HEK293 (cell line): ENCODE data around the gene SRSF12.
A peak's percentile ranks its signal among the peaks of the same experiment; 100 is the strongest.

Experiments used
- CTCF ChIA-PET: fragments of 350-600 bp; formaldehyde crosslinking; extraction: SDS; loops from one replicate; lab custom pipeline; 2021; ENCODE audit warnings: antibody characterized with exemption; lab: Yijun Ruan, JAX
- POLR2A ChIA-PET: fragments of 300-600 bp; formaldehyde crosslinking; extraction: SDS; loops from one replicate; lab custom pipeline; 2020; ENCODE audit warnings: antibody characterized with exemption, inconsistent platforms; lab: Yijun Ruan, JAX
- H3K27ac ChIP-seq: fragments of 200-500 bp; sonication (Bioruptor generic); 2 replicates; pipeline ENCODE4 v1.5.1; 2014; ENCODE audit warnings: low read depth, low read length, control low read depth, inconsistent platforms; ENCODE audit errors: extremely low read depth
- H3K36me3 ChIP-seq, 2 experiments: fragments of 200-500 bp in 1 of 2; sonication (Bioruptor generic) in 1 of 2; 1 replicate in 1 of 2; 2 replicates in 1 of 2; pipeline ENCODE4 v1.5.1; 2014 to 2017; ENCODE audit warnings: inconsistent platforms in 2 of 2, low read length in 2 of 2; ENCODE audit not compliant: control insufficient read depth in 2 of 2, insufficient read depth in 1 of 2
- H3K4me1 ChIP-seq: fragments of 200-500 bp; sonication (Bioruptor generic); 2 replicates; pipeline ENCODE4 v1.5.1; 2014; ENCODE audit warnings: mild to moderate bottlenecking, low read length, inconsistent platforms; ENCODE audit not compliant: control insufficient read depth, insufficient read depth
- H3K4me3 ChIP-seq: 2 replicates; pipeline ENCODE4 v1.5.1; 2011; ENCODE audit warnings: low read depth, mild to moderate bottlenecking, control low read depth, low read length, moderate library complexity
- H3K9me3 ChIP-seq: fragments of 200-500 bp; sonication (Bioruptor generic); 2 replicates; pipeline ENCODE4 v1.5.1; 2014; ENCODE audit warnings: low read depth, low read length, inconsistent platforms; ENCODE audit not compliant: control insufficient read depth, insufficient read depth
- AEBP2 ChIP-seq: fragments of 450-650 bp; formaldehyde crosslinking; IDR thresholded peaks from 2 replicates; pipeline ENCODE4 v1.5.1; 2016; ENCODE audit warnings: missing biosample characterization, missing genetic modification characterization, borderline replicate concordance
- KLF10 ChIP-seq: fragments of 450-650 bp; IDR thresholded peaks from 2 replicates; pipeline ENCODE4 v1.5.1; 2018; ENCODE audit warnings: missing biosample characterization, mild to moderate bottlenecking, missing genetic modification characterization
- PRDM1 ChIP-seq: fragments of 450-650 bp; formaldehyde crosslinking; IDR thresholded peaks from 2 replicates; pipeline ENCODE4; 2016; ENCODE audit warnings: missing biosample characterization, missing genetic modification characterization
- ZFP69B ChIP-seq: fragments of 450-650 bp; formaldehyde crosslinking; IDR thresholded peaks from 2 replicates; pipeline ENCODE4 v1.5.1; 2016; ENCODE audit warnings: missing biosample characterization, missing genetic modification characterization
- ZNF184 ChIP-seq: fragments of 450-650 bp; IDR thresholded peaks from 2 replicates; pipeline ENCODE4 v1.5.1; 2018; ENCODE audit warnings: missing biosample characterization, mild to moderate bottlenecking, missing genetic modification characterization
- ZNF292 ChIP-seq: fragments of 450-650 bp; formaldehyde crosslinking; IDR thresholded peaks from 2 replicates; pipeline ENCODE4 v1.5.1; 2016; ENCODE audit warnings: low read depth, missing biosample characterization, missing genetic modification characterization, borderline replicate concordance
- ZNF311 ChIP-seq: fragments of 450-650 bp; formaldehyde crosslinking; IDR thresholded peaks from 2 replicates; pipeline ENCODE4 v1.5.1; 2017; ENCODE audit warnings: missing biosample characterization, missing genetic modification characterization, borderline replicate concordance
- ZNF335 ChIP-seq: fragments of 450-650 bp; formaldehyde crosslinking; conservative IDR thresholded peaks from 2 replicates; pipeline ENCODE4 v1.5.1; 2016; ENCODE audit warnings: missing biosample characterization, missing genetic modification characterization
- ZNF366 ChIP-seq: fragments of 450-650 bp; formaldehyde crosslinking; conservative IDR thresholded peaks from 2 replicates; pipeline ENCODE4 v1.5.1; 2016; ENCODE audit warnings: missing biosample characterization, missing genetic modification characterization
- ZNF37A ChIP-seq: fragments of 450-650 bp; IDR thresholded peaks from 2 replicates; pipeline ENCODE4 v1.5.1; 2018; ENCODE audit warnings: missing biosample characterization, missing genetic modification characterization
- ZNF433 ChIP-seq: fragments of 450-650 bp; formaldehyde crosslinking; IDR thresholded peaks from 2 replicates; pipeline ENCODE4 v1.5.1; 2016; ENCODE audit warnings: missing biosample characterization, missing genetic modification characterization, low read depth
- ZNF530 ChIP-seq: fragments of 450-650 bp; formaldehyde crosslinking; IDR thresholded peaks from 2 replicates; pipeline ENCODE4 v1.5.1; 2016; ENCODE audit warnings: low read depth, missing biosample characterization, missing genetic modification characterization
- ZNF549 ChIP-seq: fragments of 450-650 bp; IDR thresholded peaks from 2 replicates; pipeline ENCODE4 v1.5.1; 2018; ENCODE audit warnings: missing biosample characterization, missing genetic modification characterization, mild to moderate bottlenecking, inconsistent platforms, moderate library complexity
- ZNF580 ChIP-seq: fragments of 450-650 bp; formaldehyde crosslinking; IDR thresholded peaks from 2 replicates; pipeline ENCODE4 v1.5.1; 2016; ENCODE audit warnings: missing biosample characterization, missing genetic modification characterization
- ZNF596 ChIP-seq: fragments of 450-650 bp; IDR thresholded peaks from 2 replicates; pipeline ENCODE4 v1.5.0; 2018; ENCODE audit warnings: missing biosample characterization, mild to moderate bottlenecking, missing genetic modification characterization, moderate library complexity
- ZNF639 ChIP-seq: fragments of 450-650 bp; formaldehyde crosslinking; IDR thresholded peaks from 2 replicates; pipeline ENCODE4 v1.5.1; 2016; ENCODE audit warnings: missing biosample characterization, missing genetic modification characterization
- TF ChIP-seq, protein P1 (sequence below): fragments of 450-650 bp; formaldehyde crosslinking; IDR thresholded peaks from 2 replicates; pipeline ENCODE4 v1.5.1; 2016; ENCODE audit warnings: missing biosample characterization, missing genetic modification characterization

The SRSF12 gene

DNA sequence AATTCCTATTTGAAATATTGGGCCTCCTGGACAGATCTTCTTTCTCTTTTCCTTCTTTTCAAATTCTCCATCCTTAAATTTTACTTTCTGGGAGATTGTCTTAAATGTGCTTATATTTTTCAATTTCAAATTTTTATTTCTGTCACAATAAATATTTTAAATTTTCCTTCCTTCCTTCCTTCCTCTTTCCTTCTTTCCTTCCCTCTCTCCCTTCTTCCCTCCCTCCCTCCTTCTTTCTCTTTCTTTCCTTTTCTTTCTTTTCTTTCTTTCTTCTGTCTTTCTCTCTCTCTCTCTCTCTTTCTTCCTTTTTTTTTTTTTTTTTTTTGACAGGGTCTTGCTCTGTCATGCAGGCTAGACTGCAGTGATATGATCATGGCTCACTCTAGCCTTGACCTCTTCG lies 54.0 kb downstream of the SRSF12 start:
- no peaks in the 10 kb centered on the region for H3K36me3 ChIP-seq
- TF ChIP-seq ZNF366 (tag by site-specific recombination): peak; percentile 87
- TF ChIP-seq, protein P1, sequence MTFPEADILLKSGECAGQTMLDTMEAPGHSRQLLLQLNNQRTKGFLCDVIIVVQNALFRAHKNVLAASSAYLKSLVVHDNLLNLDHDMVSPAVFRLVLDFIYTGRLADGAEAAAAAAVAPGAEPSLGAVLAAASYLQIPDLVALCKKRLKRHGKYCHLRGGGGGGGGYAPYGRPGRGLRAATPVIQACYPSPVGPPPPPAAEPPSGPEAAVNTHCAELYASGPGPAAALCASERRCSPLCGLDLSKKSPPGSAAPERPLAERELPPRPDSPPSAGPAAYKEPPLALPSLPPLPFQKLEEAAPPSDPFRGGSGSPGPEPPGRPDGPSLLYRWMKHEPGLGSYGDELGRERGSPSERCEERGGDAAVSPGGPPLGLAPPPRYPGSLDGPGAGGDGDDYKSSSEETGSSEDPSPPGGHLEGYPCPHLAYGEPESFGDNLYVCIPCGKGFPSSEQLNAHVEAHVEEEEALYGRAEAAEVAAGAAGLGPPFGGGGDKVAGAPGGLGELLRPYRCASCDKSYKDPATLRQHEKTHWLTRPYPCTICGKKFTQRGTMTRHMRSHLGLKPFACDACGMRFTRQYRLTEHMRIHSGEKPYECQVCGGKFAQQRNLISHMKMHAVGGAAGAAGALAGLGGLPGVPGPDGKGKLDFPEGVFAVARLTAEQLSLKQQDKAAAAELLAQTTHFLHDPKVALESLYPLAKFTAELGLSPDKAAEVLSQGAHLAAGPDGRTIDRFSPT (tag by site-specific recombination): no peak
- no peak overlapping the region for H3K4me3 ChIP-seq
- H3K27ac ChIP-seq: no peak overlapping the region
- no peaks in the 10 kb centered on the region for H3K4me1 ChIP-seq
- ChIA-PET POLR2A (interaction anchor here (0.9 kb wide), 1 partner anchor 17 kb away, joined by 3 read pairs; the partner anchor contains the start of gene PNRC1), CTCF (no interaction called here)
- no peaks in the 10 kb centered on the region for H3K9me3 ChIP-seq

DNA sequence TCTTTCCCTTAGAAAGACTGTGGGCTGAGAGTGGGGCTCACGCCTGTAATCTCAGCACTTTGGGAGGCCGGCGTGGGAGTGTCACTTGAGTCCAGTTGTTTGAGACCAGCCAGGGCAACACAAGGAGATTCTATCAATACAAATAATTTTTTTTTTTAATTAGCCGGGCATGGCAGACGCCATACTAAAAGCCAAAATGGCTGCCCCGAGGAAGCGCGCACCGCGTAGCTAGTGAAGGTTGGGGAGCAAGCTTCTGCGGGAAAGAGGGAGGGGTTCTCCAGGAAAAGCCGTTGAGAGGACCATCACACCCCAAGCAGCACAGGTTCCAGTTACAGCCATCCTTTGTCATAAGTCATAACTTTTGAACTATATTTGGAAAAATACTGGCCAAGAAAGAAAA lies 58.6 kb downstream of the SRSF12 start:
- Histone ChIP-seq H3K9me3 (no peaks in the 10 kb centered on the region), H3K4me3 (no peak overlapping the region), H3K4me1 (no peaks in the 10 kb centered on the region), H3K27ac (no peak overlapping the region), H3K36me3 (no peaks in the 10 kb centered on the region)
- CTCF ChIA-PET: interaction anchor here (0.9 kb wide), 1 partner anchor 23 kb away, joined by 3 read pairs; no protein-coding TSS in a partner anchor
- POLR2A ChIA-PET: interaction anchor here (1.2 kb wide), 1 partner anchor 21 kb away, joined by 4 read pairs; the partner anchor contains the start of gene PNRC1
- no peak for TF ChIP-seq ZNF184 (tag by site-specific recombination)
- no peak for TF ChIP-seq ZNF530 (tag by site-specific recombination)
- no peak for TF ChIP-seq ZNF596 (tag by site-specific recombination)
- no peak for TF ChIP-seq ZNF37A (tag by site-specific recombination)
- no peak for TF ChIP-seq ZFP69B
- TF ChIP-seq ZNF639: no peak
- no peak for TF ChIP-seq ZNF335 (tag by site-specific recombination)
- TF ChIP-seq PRDM1 (tag by site-specific recombination): no peak
- TF ChIP-seq ZNF549 (tag by site-specific recombination): no peak
- no peak for TF ChIP-seq ZNF433 (tag by site-specific recombination)
- no peak for TF ChIP-seq AEBP2

DNA sequence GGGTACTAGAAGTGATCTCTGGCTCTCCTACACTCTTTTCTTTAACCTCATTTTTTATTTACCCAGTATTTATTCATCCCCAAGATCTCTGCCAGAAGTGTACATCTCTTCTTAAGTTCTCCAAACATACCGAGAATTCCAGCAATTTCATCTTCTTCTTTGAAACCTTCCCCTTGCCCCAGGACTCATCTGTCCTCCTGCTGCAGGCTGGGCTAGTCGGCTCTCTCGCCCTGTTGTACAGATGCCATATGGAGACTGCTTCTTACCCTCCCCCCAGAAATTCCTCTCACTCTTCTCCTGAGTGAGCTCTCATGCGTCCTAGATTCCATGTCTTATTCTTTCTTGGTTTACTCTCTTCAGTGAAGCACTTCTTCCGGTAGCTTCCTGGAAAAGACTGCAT lies 59.2 kb downstream of the SRSF12 start:
- CTCF ChIA-PET: interaction anchor here (0.9 to 1.5 kb wide), 2 partner anchors 23 to 76 kb away, joined by 3 read pairs; no protein-coding TSS in a partner anchor

More for the DNA sequence above, 59.2 kb downstream of the SRSF12 start:
- H3K4me3 ChIP-seq: no peak overlapping the region
- H3K27ac ChIP-seq: no peak overlapping the region
- TF ChIP-seq ZNF580 (tag by site-specific recombination) (no peak), ZNF311 (tag by site-specific recombination) (no peak), ZFP69B (no peak), KLF10 (no peak), ZNF292 (tag by site-specific recombination) (no peak)
- TF ChIP-seq, all 188 proteins: peak for 0
- H3K9me3 ChIP-seq: no peaks in the 10 kb centered on the region
- POLR2A ChIA-PET: interaction anchor here (1.2 kb wide), 1 partner anchor 22 kb away, joined by 4 read pairs; the partner anchor contains the start of gene PNRC1
- no peaks in the 10 kb centered on the region for H3K4me1 ChIP-seq
- H3K36me3 ChIP-seq: no peaks in the 10 kb centered on the region
